ENCODE measurements around the gene SPANXN1.
"Not testable (repeated sequence)": the region's sequence is repeated elsewhere in the genome, so short reads cannot be mapped to it uniquely, and the experiment has no call there.

Gene SPANXN1

GRCh38 chrX:145247203-145247602 lies at the start of gene SPANXN1:
Gene SPANXN1 (plus strand): TSS chrX:145247503. CDS start chrX:145247587, 84 bp downstream.
- H3K36me3 ChIP-seq (ENCODE audit: control insufficient read depth, insufficient read depth, low read length, severe bottlenecking); H3K27me3 ChIP-seq (replicated peaks; ENCODE audit: control insufficient read depth, insufficient read depth, low read length); H3K9ac ChIP-seq (ENCODE audit: low read length); H3K9me3 ChIP-seq (ENCODE audit: control insufficient read depth, low read length); H3K4me3 ChIP-seq (ENCODE audit: low read length); H3K4me1 ChIP-seq (ENCODE audit: control insufficient read depth, insufficient read depth, low read length); DNase-seq (ENCODE audit: low read depth): not testable (repeated sequence)

GRCh38 chrX:145199078-145199477 lies 48.2 kb upstream of the SPANXN1 start:
- no peak for DNase-seq (ENCODE audit: low read depth)
- Histone ChIP-seq H3K9ac (ENCODE audit: low read length) (no peak overlapping the region), H3K4me1 (ENCODE audit: control insufficient read depth, insufficient read depth, low read length) (no peaks in the 10 kb centered on the region), H3K27me3 (replicated peaks; ENCODE audit: control insufficient read depth, insufficient read depth, low read length) (no peaks in the 10 kb centered on the region), H3K36me3 (ENCODE audit: control insufficient read depth, insufficient read depth, low read length, severe bottlenecking) (no peaks in the 10 kb centered on the region), H3K4me3 (ENCODE audit: low read length) (no peak overlapping the region), H3K9me3 (ENCODE audit: control insufficient read depth, low read length) (no peaks in the 10 kb centered on the region)

GRCh38 chrX:145213504-145213903 lies 33.8 kb upstream of the SPANXN1 start:
- DNase-seq (ENCODE audit: low read depth): no peak
- Histone ChIP-seq H3K9ac (ENCODE audit: low read length) (no peak overlapping the region), H3K4me3 (ENCODE audit: low read length) (no peak overlapping the region), H3K27me3 (replicated peaks; ENCODE audit: control insufficient read depth, insufficient read depth, low read length) (no peaks in the 10 kb centered on the region), H3K36me3 (ENCODE audit: control insufficient read depth, insufficient read depth, low read length, severe bottlenecking) (no peaks in the 10 kb centered on the region), H3K4me1 (ENCODE audit: control insufficient read depth, insufficient read depth, low read length) (no peaks in the 10 kb centered on the region), H3K9me3 (ENCODE audit: control insufficient read depth, low read length) (peaks cover 7% of the 10 kb centered on the region)

GRCh38 chrX:145292218-145292617 lies 44.9 kb downstream of the SPANXN1 start:
- DNase-seq (ENCODE audit: low read depth): no peak
- Histone ChIP-seq H3K4me3 (ENCODE audit: low read length) (no peak overlapping the region), H3K27me3 (replicated peaks; ENCODE audit: control insufficient read depth, insufficient read depth, low read length) (no peaks in the 10 kb centered on the region), H3K4me1 (ENCODE audit: control insufficient read depth, insufficient read depth, low read length) (no peaks in the 10 kb centered on the region), H3K9me3 (ENCODE audit: control insufficient read depth, low read length) (no peaks in the 10 kb centered on the region), H3K36me3 (ENCODE audit: control insufficient read depth, insufficient read depth, low read length, severe bottlenecking) (no peaks in the 10 kb centered on the region), H3K9ac (ENCODE audit: low read length) (no peak overlapping the region)

All from adipocyte (in vitro differentiated cells).